Endothelial cell of hepatic sinusoid (primary cell): ENCODE data around the gene TRIM44.
"Not testable (repeated sequence)": the region's sequence is repeated elsewhere in the genome, so short reads cannot be mapped to it uniquely, and the experiment has no call there.

ENCODE experiments used
- in situ Hi-C: cut with HindIII; loops from 2 replicates; pipeline ENCODE4 v1.10.0; 2017; ENCODE audit warnings: low sequenced_read_pairs

The TRIM44 gene

GRCh38 chr11:35711924-35712323 is 49.3 kb downstream of the TRIM44 start:
- in situ Hi-C loops = loop anchor here (5.0 kb wide), 1 partner anchor 105 kb away; no protein-coding TSS in a partner anchor

GRCh38 chr11:35712533-35712932 is 50.0 kb downstream of the TRIM44 start:
- in situ Hi-C loops = loop anchor here (5.0 kb wide), 1 partner anchor 105 kb away; no protein-coding TSS in a partner anchor

- in situ Hi-C loops = loop anchor here (5.0 kb wide), 1 partner anchor 102 kb away; no protein-coding TSS in a partner anchor
These were observed 52.5 kb downstream of the TRIM44 start for GRCh38 chr11:35714882-35715627.

GRCh38 chr11:35715677-35716076 is 53.1 kb downstream of the TRIM44 start:
- in situ Hi-C loops = not testable (repeated sequence)

- in situ Hi-C loops = no loop called here
These were observed 54.5 kb downstream of the TRIM44 start for GRCh38 chr11:35717043-35717442.

- in situ Hi-C loops = no loop called here
These were observed 54.9 kb downstream of the TRIM44 start for GRCh38 chr11:35717520-35717919.

GRCh38 chr11:35721651-35722282 is 59.2 kb downstream of the TRIM44 start:
- in situ Hi-C loops = loop anchor here (5.0 kb wide), 1 partner anchor 46 kb away; no protein-coding TSS in a partner anchor

GRCh38 chr11:35722641-35723040 is 60.1 kb downstream of the TRIM44 start:
- in situ Hi-C loops = loop anchor here (5.0 kb wide), 1 partner anchor 45 kb away; no protein-coding TSS in a partner anchor

GRCh38 chr11:35723493-35723892 is 60.9 kb downstream of the TRIM44 start:
- in situ Hi-C loops = loop anchor here (5.0 kb wide), 1 partner anchor 44 kb away; no protein-coding TSS in a partner anchor

GRCh38 chr11:35723913-35724312 is 61.3 kb downstream of the TRIM44 start:
- in situ Hi-C loops = loop anchor here (5.0 kb wide), 1 partner anchor 43 kb away; no protein-coding TSS in a partner anchor

- in situ Hi-C loops = no loop called here
These were observed 63.3 kb downstream of the TRIM44 start for GRCh38 chr11:35725885-35726284.

GRCh38 chr11:35727140-35727539 is 64.6 kb downstream of the TRIM44 start:
- in situ Hi-C loops = no loop called here

GRCh38 chr11:35730254-35730653 is 67.7 kb downstream of the TRIM44 start:
- in situ Hi-C loops = loop anchor here (5.0 kb wide), 1 partner anchor 43 kb away; no protein-coding TSS in a partner anchor

GRCh38 chr11:35734669-35735410 is 72.3 kb downstream of the TRIM44 start:
- in situ Hi-C loops = loop anchor here (5.0 kb wide), 1 partner anchor 48 kb away; no protein-coding TSS in a partner anchor

GRCh38 chr11:35735411-35735810 is 72.8 kb downstream of the TRIM44 start:
- in situ Hi-C loops = no loop called here

- in situ Hi-C loops = no loop called here
These were observed 73.3 kb downstream of the TRIM44 start for GRCh38 chr11:35735903-35736302.

- in situ Hi-C loops = no loop called here
These were observed 74.4 kb downstream of the TRIM44 start for GRCh38 chr11:35736952-35737351.

- in situ Hi-C loops = no loop called here
These were observed 77.7 kb downstream of the TRIM44 start for GRCh38 chr11:35740061-35740799.

GRCh38 chr11:35742707-35743454 is 80.3 kb downstream of the TRIM44 start:
- in situ Hi-C loops = no loop called here
